Spleen (tissue), 11 donors: ENCODE results near the gene UPF2. TPM values are rescaled to one million over a fixed set of nuclear protein-coding genes. Genes with fewer than 3 reads are reported as not detected.
"Not testable (repeated sequence)": the region's sequence is repeated elsewhere in the genome, so short reads cannot be mapped to it uniquely, and the experiment has no call there.

Source experiments
- DNase-seq: peaks from one replicate; pipeline ENCODE4 v3.0.0-alpha.2; 2020
- H3K27ac ChIP-seq, 8 donors: fragments of 200-600 bp; sonication (generic) in 7 of 8; 1 replicate in 4 of 8; 2 replicates in 4 of 8; pipeline versions ENCODE4 v1.5.0 to v1.8.0; 2016 to 2021; ENCODE audit warnings: inconsistent platforms in 4 of 8, mild to moderate bottlenecking in 4 of 8, moderate library complexity in 1 of 8
- H3K27me3 ChIP-seq, 7 donors: fragments of 200-600 bp; sonication (generic) in 6 of 7; replicated peaks in 1 of 7; 1 replicate in 4 of 7; 2 replicates in 3 of 7; pipeline versions ENCODE4 v1.5.0 to v1.8.0; 2016 to 2021; ENCODE audit warnings: inconsistent platforms in 3 of 7, mild to moderate bottlenecking in 1 of 7
- H3K36me3 ChIP-seq, 6 donors: fragments of 200-600 bp; sonication (generic) in 5 of 6; 1 replicate in 4 of 6; 2 replicates in 2 of 6; pipeline versions ENCODE4 v1.5.0 to v1.8.0; 2016 to 2021; ENCODE audit warnings: inconsistent platforms in 2 of 6
- H3K4me1 ChIP-seq, 6 donors: fragments of 200-600 bp; sonication (generic) in 5 of 6; 1 replicate in 3 of 6; 2 replicates in 3 of 6; pipeline versions ENCODE4 v1.5.0 to v1.8.0; 2016 to 2021; ENCODE audit warnings: inconsistent platforms in 3 of 6
- H3K4me3 ChIP-seq, 8 donors: fragments of 200-600 bp; sonication (generic) in 7 of 8; 1 replicate in 4 of 8; 2 replicates in 4 of 8; pipeline versions ENCODE4 v1.5.0 to v1.8.0; 2016 to 2021; ENCODE audit warnings: inconsistent platforms in 4 of 8, mild to moderate bottlenecking in 4 of 8, moderate library complexity in 2 of 8
- H3K9me3 ChIP-seq, 8 donors: fragments of 200-600 bp; sonication (generic) in 7 of 8; 1 replicate in 4 of 8; 2 replicates in 4 of 8; pipeline versions ENCODE4 v1.5.0 to v1.8.0; 2016 to 2021; ENCODE audit warnings: inconsistent platforms in 4 of 8
- POLR2A ChIP-seq, 3 donors: fragments of 450-650 bp; IDR thresholded peaks; one replicate each; pipeline ENCODE4 v1.5.1; 2017; ENCODE audit warnings: antibody characterized with exemption in 3 of 3, mild to moderate bottlenecking in 1 of 3
- POLR2AphosphoS5 ChIP-seq, 3 donors: sonication (generic); formaldehyde crosslinking; IDR thresholded peaks; one replicate each; pipeline ENCODE4 v1.5.1; 2017; ENCODE audit warnings: antibody characterized with exemption in 3 of 3
- WGBS, 5 donors: extraction: QIAGEN DNeasy Blood & Tissue Kit in 3 of 5; methylation state at CpG; one replicate each; pipeline versions ENCODE4 v1.1.5 to v1.1.7; 2013 to 2018; 5-methylcytosine and 5-hydroxymethylcytosine counted together
- intact Hi-C: fragments of 100-400 bp; cut with DNase I; formaldehyde crosslinking; loops from one replicate; pipeline ENCODE4 v1.15.0; 2023; ENCODE audit warnings: low total_unique reads
- polyA plus RNA-seq, 3 donors: library from polyadenylated mRNA; stranded (reverse); fragments of 200-250 nt; gene quantifications; one replicate each; pipeline ENCODE4 v1.2.1, GENCODE V29; 2013
- total RNA-seq, 7 donors: library from RNA; depleted of rRNA in 3 of 7; stranded (reverse); fragments of >200 nt in 3 of 7; fragmentation: NEBNext Ultra II Directional in 4 of 7; extraction: Animal tissue kit (Norgen Biotek cat#: 25700) in 4 of 7; gene quantifications; one replicate each; pipeline versions ENCODE4 v1.1.0 to v1.2.1, GENCODE V29; 2016 to 2021
- TF ChIP-seq, protein P1 (sequence below), 11 experiments: fragments of 200-600 bp in 7 of 11; fragments of 450-650 bp in 4 of 11; sonication (generic) in 4 of 11; IDR thresholded peaks in 8 of 11; conservative IDR thresholded peaks in 3 of 11; 1 replicate in 7 of 11; 2 replicates in 4 of 11; pipeline versions ENCODE4 v1.4.0 to v1.8.0; 2016 to 2021; ENCODE audit warnings: antibody characterized with exemption in 11 of 11, inconsistent platforms in 4 of 11, mild to moderate bottlenecking in 1 of 11
- donor health status: healthy with polysubstance abuse.
- donor health status: DM: no; HTN: no; CAD: no; lungs with moderate emphysema.
- donor health status: DM: no; HTN: no; CAD: no.
- donor health status: Bipolar disorder and iron deficiency.
- donor health status: healthy.
- donor health status: DM: no; HTN: no; CAD: no.
- donor health status: DM: yes; HTN: yes; CAD: no.

UPF2 gene
- total and polyA plus RNA-seq, 10 donors = 11.5 to 34.9 (median 27.4) TPM

DNA sequence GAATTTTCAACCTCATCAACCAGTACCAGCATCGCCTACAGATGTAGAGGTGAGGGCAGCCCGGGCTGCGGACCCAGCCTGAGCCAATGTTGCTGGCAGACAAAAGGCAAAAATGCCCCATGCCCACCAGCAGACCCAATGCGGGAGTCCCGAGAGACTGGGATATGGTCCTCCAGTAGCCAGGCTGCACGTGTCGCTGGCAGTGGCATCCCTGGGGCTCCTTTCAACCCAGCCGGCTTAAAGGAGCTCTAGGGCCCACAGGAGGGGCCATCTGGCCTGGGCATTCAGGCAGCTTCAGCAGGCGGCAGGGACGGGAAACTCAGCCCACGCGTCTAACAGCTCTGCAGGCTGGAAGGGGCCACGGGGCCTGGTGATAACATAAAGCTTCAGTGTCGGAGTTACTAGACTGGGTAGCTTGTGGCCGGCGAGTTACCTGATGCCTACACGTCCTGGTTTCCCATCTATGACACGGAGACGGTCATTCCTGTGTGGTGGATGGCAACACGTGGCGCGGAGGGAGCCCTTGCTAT, 148.8 kb downstream of the UPF2 start:
- Histone ChIP-seq H3K9me3 (no peaks in the 10 kb centered on the region), H3K4me3 (no peak overlapping the region), H3K27me3 (no peaks in the 10 kb centered on the region), H3K4me1 (no peaks in the 10 kb centered on the region), H3K36me3 (no peaks in the 10 kb centered on the region), H3K27ac (no peak overlapping the region)
- DNase-seq = peak; percentile 68
- intact Hi-C loops = no loop called here
- 88 to 98% (median 91%) methylated on average over 15 to 22 of the region's 22 CpGs for WGBS, 5 donors
- TF ChIP-seq, protein P1, sequence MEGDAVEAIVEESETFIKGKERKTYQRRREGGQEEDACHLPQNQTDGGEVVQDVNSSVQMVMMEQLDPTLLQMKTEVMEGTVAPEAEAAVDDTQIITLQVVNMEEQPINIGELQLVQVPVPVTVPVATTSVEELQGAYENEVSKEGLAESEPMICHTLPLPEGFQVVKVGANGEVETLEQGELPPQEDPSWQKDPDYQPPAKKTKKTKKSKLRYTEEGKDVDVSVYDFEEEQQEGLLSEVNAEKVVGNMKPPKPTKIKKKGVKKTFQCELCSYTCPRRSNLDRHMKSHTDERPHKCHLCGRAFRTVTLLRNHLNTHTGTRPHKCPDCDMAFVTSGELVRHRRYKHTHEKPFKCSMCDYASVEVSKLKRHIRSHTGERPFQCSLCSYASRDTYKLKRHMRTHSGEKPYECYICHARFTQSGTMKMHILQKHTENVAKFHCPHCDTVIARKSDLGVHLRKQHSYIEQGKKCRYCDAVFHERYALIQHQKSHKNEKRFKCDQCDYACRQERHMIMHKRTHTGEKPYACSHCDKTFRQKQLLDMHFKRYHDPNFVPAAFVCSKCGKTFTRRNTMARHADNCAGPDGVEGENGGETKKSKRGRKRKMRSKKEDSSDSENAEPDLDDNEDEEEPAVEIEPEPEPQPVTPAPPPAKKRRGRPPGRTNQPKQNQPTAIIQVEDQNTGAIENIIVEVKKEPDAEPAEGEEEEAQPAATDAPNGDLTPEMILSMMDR (IDR thresholded peaks at IDR 0.05 in 8 of 11, conservative IDR thresholded peaks at IDR 0.05 in 3 of 11) = no peak
- no peak for TF ChIP-seq POLR2AphosphoS5 (IDR thresholded peaks at IDR 0.05)
- no peak for TF ChIP-seq POLR2A (IDR thresholded peaks at IDR 0.05)

DNA sequence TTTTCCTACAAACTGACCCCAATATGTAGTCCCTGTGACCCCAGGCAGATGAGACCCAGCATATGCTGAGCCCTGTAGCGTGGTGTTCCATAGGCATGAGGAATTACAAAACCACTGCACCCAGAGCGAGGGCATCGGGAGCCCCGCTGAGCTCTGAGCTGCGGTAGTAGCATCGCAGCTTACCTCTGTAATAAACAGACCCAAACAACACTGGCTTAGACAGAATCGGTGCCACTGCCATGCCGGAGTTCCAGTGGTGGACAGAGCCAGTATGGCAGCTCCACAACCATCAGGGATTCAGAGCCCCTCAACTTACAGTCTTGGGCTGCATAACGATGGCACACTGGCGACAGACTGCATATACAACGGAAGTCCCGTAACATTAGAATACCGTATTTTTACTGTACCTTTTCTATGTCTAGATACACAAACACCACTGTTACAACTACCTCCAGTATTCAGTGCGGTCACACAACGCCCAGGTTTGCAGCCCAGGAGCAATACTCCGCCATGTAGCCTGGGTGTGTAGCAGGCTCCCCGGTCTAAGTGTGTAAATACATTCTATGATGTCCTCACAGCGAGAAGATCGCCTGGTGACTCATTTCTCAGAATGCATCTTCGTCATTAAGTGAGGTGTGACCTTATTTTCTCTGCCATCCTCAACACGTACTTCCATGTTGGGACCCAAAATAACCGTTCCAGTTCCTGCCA, 150.7 kb downstream of the UPF2 start:
- TF ChIP-seq POLR2AphosphoS5 (IDR thresholded peaks at IDR 0.05) (no peak), POLR2A (IDR thresholded peaks at IDR 0.05) (no peak)
- TF ChIP-seq, protein P1 (IDR thresholded peaks at IDR 0.05 in 8 of 11, conservative IDR thresholded peaks at IDR 0.05 in 3 of 11) = no peak

DNA sequence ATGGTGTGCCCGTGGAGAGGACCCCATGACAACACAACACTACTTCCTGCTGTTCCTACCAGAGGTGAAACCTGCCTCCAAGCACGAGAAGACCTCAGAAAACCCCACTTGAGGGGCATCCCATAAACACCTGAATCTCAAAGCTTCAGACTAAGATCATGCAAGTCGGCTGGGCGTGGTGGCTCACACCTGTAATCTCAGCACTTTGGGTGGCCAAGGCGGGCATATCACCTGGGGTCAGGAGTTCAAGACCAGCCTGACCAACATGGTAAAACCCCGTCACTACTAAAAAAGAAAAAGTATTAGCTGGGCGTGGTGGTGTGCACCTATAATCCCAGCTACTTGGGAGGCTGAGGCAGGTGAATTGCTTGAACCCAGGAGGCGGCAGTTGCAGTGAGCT, 153.3 kb downstream of the UPF2 start:
- H3K4me3 ChIP-seq, DNase-seq, H3K4me1 ChIP-seq, H3K9me3 ChIP-seq, H3K36me3 ChIP-seq, intact Hi-C loops, H3K27me3 ChIP-seq, H3K27ac ChIP-seq: not testable (repeated sequence)
- WGBS, 5 donors = 77 to 82% (median 79%) methylated on average over 8 of the region's 8 CpGs

More for the DNA sequence above, 150.7 kb downstream of the UPF2 start:
- Histone ChIP-seq H3K27ac (no peak overlapping the region), H3K4me1 (peaks cover 0 to 1% (median 0%) of the 10 kb centered on the region in 6 donors), H3K9me3 (no peaks in the 10 kb centered on the region), H3K36me3 (no peaks in the 10 kb centered on the region), H3K27me3 (no peaks in the 10 kb centered on the region), H3K4me3 (no peak overlapping the region)
- peak; percentile 29 for DNase-seq
- WGBS, 5 donors = 93 to 98% (median 95%) methylated on average over 22 of the region's 22 CpGs
- intact Hi-C loops = no loop called here

DNA sequence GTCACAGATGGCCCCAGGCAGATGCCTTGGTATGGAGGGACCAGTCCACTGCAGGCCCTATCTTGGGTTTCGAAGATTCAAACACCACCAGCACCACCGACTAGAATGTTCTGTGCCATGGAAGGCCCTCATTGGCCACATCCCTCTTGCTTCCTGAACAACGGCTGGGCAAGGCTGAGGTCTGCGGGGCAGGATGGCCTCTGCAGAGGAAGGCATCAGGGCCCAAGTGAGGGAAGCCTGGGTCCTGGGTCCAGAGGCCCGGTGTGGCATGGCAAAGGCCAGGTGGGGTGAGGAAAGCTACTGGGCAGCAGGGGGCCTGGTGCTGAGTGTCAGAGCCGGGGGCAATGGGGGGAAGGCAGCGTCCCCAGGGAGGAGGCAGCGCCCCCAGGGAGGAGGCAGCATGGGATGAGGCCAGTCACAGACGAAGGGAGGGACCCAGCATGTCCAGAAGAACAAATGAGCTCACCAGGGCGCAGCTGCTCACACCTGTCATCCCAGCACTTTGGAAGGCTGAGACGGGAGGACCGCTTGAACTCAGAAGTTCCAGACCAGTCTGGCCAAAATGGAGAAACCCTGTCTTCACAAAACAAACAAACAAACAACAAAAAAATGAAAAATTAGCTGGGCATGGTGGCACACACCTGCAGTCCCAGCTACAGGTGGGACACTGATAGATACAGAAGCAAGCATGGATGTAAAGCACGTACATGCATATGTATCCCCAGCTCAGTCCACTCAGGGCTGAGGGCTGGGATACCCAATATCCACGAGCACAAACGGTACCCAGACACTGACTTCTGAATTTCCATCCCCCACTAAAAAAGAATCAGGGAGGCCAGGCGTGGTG, 155.0 kb downstream of the UPF2 start:
- intact Hi-C loops = no loop called here
- Histone ChIP-seq H3K9me3 (no peaks in the 10 kb centered on the region), H3K27me3 (no peaks in the 10 kb centered on the region), H3K4me1 (peaks cover 0 to 5% (median 0%) of the 10 kb centered on the region in 6 donors), H3K27ac (no peak overlapping the region), H3K36me3 (no peaks in the 10 kb centered on the region), H3K4me3 (no peak overlapping the region)
- WGBS, 5 donors = 86 to 92% (median 91%) methylated on average over 15 to 16 of the region's 16 CpGs
- no peak for TF ChIP-seq POLR2A (IDR thresholded peaks at IDR 0.05)
- TF ChIP-seq, protein P1 (IDR thresholded peaks at IDR 0.05 in 8 of 11, conservative IDR thresholded peaks at IDR 0.05 in 3 of 11) = no peak
- no peak for TF ChIP-seq POLR2AphosphoS5 (IDR thresholded peaks at IDR 0.05)
- peak; percentile 59 for DNase-seq
